Activated naive CD4-positive, alpha-beta T cell treated with anti-CD3 and anti-CD28 coated beads, Interleukin-2, amount 50 U/mL, for 72 hours (primary cell): Measurements from ENCODE around the gene FNBP1. TPM values are rescaled to one million over a fixed set of nuclear protein-coding genes. Genes with fewer than 3 reads are reported as not detected.
A peak's percentile ranks its signal among the peaks of the same experiment; 100 is the strongest.

Source experiments
- ATAC-seq, 2 donors: fragments of 150-1000 bp; cut with Tn5 transposase; 2 replicates each; pipeline ENCODE4 v1.10.0; 2021; ENCODE audit warnings: mild to moderate bottlenecking in 2 of 2, moderate library complexity in 2 of 2
- DNase-seq, 2 donors: peaks; one replicate each; pipeline ENCODE4 v3.0.0; 2021 to 2022; ENCODE audit warnings: low spot score in 2 of 2
- H3K27ac Mint-ChIP-seq, 2 donors: one replicate each; pipeline ENCODE4 v1.8.0; 2022; ENCODE audit warnings: mild to moderate bottlenecking in 2 of 2, mixed read lengths in 2 of 2
- H3K36me3 Mint-ChIP-seq, 2 donors: one replicate each; pipeline ENCODE4 v1.8.0; 2022; ENCODE audit warnings: mixed read lengths in 2 of 2
- H3K9me3 Mint-ChIP-seq, 2 donors: one replicate each; pipeline ENCODE4 v1.8.0; 2022; ENCODE audit warnings: mixed read lengths in 2 of 2
- total RNA-seq, 2 donors: library from RNA; stranded (reverse); gene quantifications; one replicate each; pipeline ENCODE4 v1.2.3, GENCODE V29; 2022

Gene FNBP1
- total RNA-seq, 2 donors from 2014 or later: 183 to 199 TPM

- no peaks in the 10 kb centered on the region for H3K9me3 Mint-ChIP-seq
- H3K36me3 Mint-ChIP-seq: peaks cover 0 to 21% of the 10 kb centered on the region in 2 donors
- no peak for DNase-seq
- peak in 1 of 2 donors; percentile 11 for ATAC-seq
- peak overlapping the region; percentile 84 to 92 for H3K27ac Mint-ChIP-seq
Observed at GRCh38 chr9:129933185-129934040, 109.6 kb downstream of the FNBP1 start.

GRCh38 chr9:129932303-129933151, 110.5 kb downstream of the FNBP1 start:
- Mint-ChIP-seq H3K27ac (peak overlapping the region; percentile 84 to 92), H3K9me3 (no peaks in the 10 kb centered on the region), H3K36me3 (peaks cover 0 to 21% of the 10 kb centered on the region in 2 donors)
- DNase-seq: no peak
- ATAC-seq: peak; percentile 59 to 68

GRCh38 chr9:129930743-129931142, 112.2 kb downstream of the FNBP1 start:
- Mint-ChIP-seq H3K27ac (peak overlapping the region in 1 of 2 donors; percentile 84), H3K36me3 (peaks cover 0 to 25% of the 10 kb centered on the region in 2 donors), H3K9me3 (no peaks in the 10 kb centered on the region)
- DNase-seq (no peak), ATAC-seq (no peak)

- Mint-ChIP-seq H3K9me3 (no peaks in the 10 kb centered on the region), H3K36me3 (peaks cover 0 to 25% of the 10 kb centered on the region in 2 donors), H3K27ac (peak overlapping the region; percentile 44 to 84)
- DNase-seq (no peak), ATAC-seq (peak in 1 of 2 donors; percentile 20)
Observed at GRCh38 chr9:129929496-129930125, 113.4 kb downstream of the FNBP1 start.

GRCh38 chr9:129923589-129923988, 119.4 kb downstream of the FNBP1 start:
- H3K9me3 Mint-ChIP-seq: no peaks in the 10 kb centered on the region
- peak overlapping the region; percentile 1 to 72 for H3K27ac Mint-ChIP-seq
- H3K36me3 Mint-ChIP-seq: peaks cover 0 to 65% of the 10 kb centered on the region in 2 donors

GRCh38 chr9:129921905-129922304, 121.1 kb downstream of the FNBP1 start:
- peak overlapping the region in 1 of 2 donors; percentile 72 for H3K27ac Mint-ChIP-seq
- no peaks in the 10 kb centered on the region for H3K9me3 Mint-ChIP-seq
- ATAC-seq (no peak), DNase-seq (no peak)
- H3K36me3 Mint-ChIP-seq: peaks cover 0 to 78% of the 10 kb centered on the region in 2 donors

More at GRCh38 chr9:129923589-129923988, 119.4 kb downstream of the FNBP1 start:
- DNase-seq (no peak), ATAC-seq (no peak)

- Mint-ChIP-seq H3K27ac (peak overlapping the region; percentile 60 to 79), H3K36me3 (peaks cover 0 to 76% of the 10 kb centered on the region in 2 donors), H3K9me3 (no peaks in the 10 kb centered on the region)
- ATAC-seq (no peak), DNase-seq (no peak)
Observed at GRCh38 chr9:129919841-129920240, 123.1 kb downstream of the FNBP1 start.

- Mint-ChIP-seq H3K36me3 (peaks cover 0 to 73% of the 10 kb centered on the region in 2 donors), H3K27ac (peak overlapping the region; percentile 60 to 79), H3K9me3 (no peaks in the 10 kb centered on the region)
- ATAC-seq: no peak
- DNase-seq: no peak
Observed at GRCh38 chr9:129919277-129919676, 123.7 kb downstream of the FNBP1 start.

- Mint-ChIP-seq H3K36me3 (peaks cover 0 to 64% of the 10 kb centered on the region in 2 donors), H3K27ac (peak overlapping the region; percentile 7 to 86), H3K9me3 (no peaks in the 10 kb centered on the region)
- DNase-seq: no peak
- no peak for ATAC-seq
Observed at GRCh38 chr9:129918296-129918950, 124.6 kb downstream of the FNBP1 start.

- H3K36me3 Mint-ChIP-seq: peaks cover 0 to 47% of the 10 kb centered on the region in 2 donors
- no peaks in the 10 kb centered on the region for H3K9me3 Mint-ChIP-seq
- no peak overlapping the region for H3K27ac Mint-ChIP-seq
- DNase-seq: no peak
- ATAC-seq: no peak
Observed at GRCh38 chr9:129916707-129917106, 126.3 kb downstream of the FNBP1 start.

GRCh38 chr9:129914051-129914450, 128.9 kb downstream of the FNBP1 start:
- peak overlapping the region; percentile 56 to 68 for H3K27ac Mint-ChIP-seq
- peaks cover 6 to 46% of the 10 kb centered on the region in 2 donors for H3K36me3 Mint-ChIP-seq
- ATAC-seq (no peak), DNase-seq (no peak)
- H3K9me3 Mint-ChIP-seq: no peaks in the 10 kb centered on the region

- no peaks in the 10 kb centered on the region for H3K9me3 Mint-ChIP-seq
- H3K27ac Mint-ChIP-seq: peak overlapping the region; percentile 52 to 87
- H3K36me3 Mint-ChIP-seq: peaks cover 10 to 47% of the 10 kb centered on the region in 2 donors
- DNase-seq: no peak
- peak; percentile 29 to 93 for ATAC-seq
Observed at GRCh38 chr9:129910628-129911567, 132.1 kb downstream of the FNBP1 start.

- no peak for DNase-seq
- Mint-ChIP-seq H3K9me3 (no peaks in the 10 kb centered on the region), H3K27ac (peak overlapping the region; percentile 52 to 90), H3K36me3 (peaks cover 10 to 53% of the 10 kb centered on the region in 2 donors)
- no peak for ATAC-seq
Observed at GRCh38 chr9:129909851-129910250, 133.1 kb downstream of the FNBP1 start.

- peak overlapping the region in 1 of 2 donors; percentile 90 for H3K27ac Mint-ChIP-seq
- peaks cover 13 to 62% of the 10 kb centered on the region in 2 donors for H3K36me3 Mint-ChIP-seq
- no peaks in the 10 kb centered on the region for H3K9me3 Mint-ChIP-seq
- DNase-seq (no peak), ATAC-seq (no peak)
Observed at GRCh38 chr9:129908906-129909305, 134.1 kb downstream of the FNBP1 start.

- ATAC-seq (no peak), DNase-seq (no peak)
- Mint-ChIP-seq H3K36me3 (peaks cover 15 to 76% of the 10 kb centered on the region in 2 donors), H3K9me3 (no peaks in the 10 kb centered on the region), H3K27ac (peak overlapping the region; percentile 7 to 73)
Observed at GRCh38 chr9:129907201-129907600, 135.8 kb downstream of the FNBP1 start.
